ENCODE results near the gene IMPG2. TPM values are rescaled to one million over a fixed set of nuclear protein-coding genes. Genes with fewer than 3 reads are reported as not detected.

IMPG2 gene
- total and polyA plus RNA-seq, 4 donors: 0.65 to 3.1 (median 1.2) TPM

- Histone ChIP-seq H3K36me3 (ENCODE audit: control insufficient read depth, insufficient read depth, low read length) (no peaks in the 10 kb centered on the region), H3K4me1 (ENCODE audit: control insufficient read depth, insufficient read depth, low read length) (no peaks in the 10 kb centered on the region), H3K27ac (ENCODE audit: low read depth, low read length) (no peak overlapping the region), H3K9me3 (ENCODE audit: control insufficient read depth, insufficient read depth, low read length) (no peaks in the 10 kb centered on the region), H3K4me3 (ENCODE audit: low read depth, low read length) (no peak overlapping the region), H3K27me3 (ENCODE audit: control insufficient read depth, insufficient read depth, low read length) (no peaks in the 10 kb centered on the region)
- 88% methylated on average over 2 of the region's 3 CpGs for WGBS (ENCODE audit: insufficient coverage)
- no peak for DNase-seq (ENCODE audit: low read depth in 4 of 6, low spot score in 6 of 6)
These were observed 140.7 kb downstream of the IMPG2 start for GRCh38 chr3:101179637-101180036.

GRCh38 chr3:101177577-101177976 lies 142.8 kb downstream of the IMPG2 start:
- Histone ChIP-seq H3K4me1 (ENCODE audit: control insufficient read depth, insufficient read depth, low read length) (no peaks in the 10 kb centered on the region), H3K36me3 (ENCODE audit: control insufficient read depth, insufficient read depth, low read length) (no peaks in the 10 kb centered on the region), H3K4me3 (ENCODE audit: low read depth, low read length) (no peak overlapping the region), H3K27me3 (ENCODE audit: control insufficient read depth, insufficient read depth, low read length) (no peaks in the 10 kb centered on the region), H3K27ac (ENCODE audit: low read depth, low read length) (no peak overlapping the region), H3K9me3 (ENCODE audit: control insufficient read depth, insufficient read depth, low read length) (no peaks in the 10 kb centered on the region)
- DNase-seq (ENCODE audit: low read depth in 4 of 6, low spot score in 6 of 6): no peak

Other genes starting within 250 kb of the IMPG2 start
- 10 to 100 TPM; 65.9 to 84.0 TPM for gene SENP7, start 192.6 kb upstream of the IMPG2 start, total RNA-seq
- 10 to 100 TPM; 43.2 to 56.9 TPM for gene SENP7, start 192.6 kb upstream of the IMPG2 start, polyA plus RNA-seq (ENCODE audit: insufficient read length in 2 of 2)
- 10 to 100 TPM; 23.9 to 43.4 TPM for gene TRMT10C, start 241.3 kb upstream of the IMPG2 start, total RNA-seq
- gene TRMT10C, start 241.3 kb upstream of the IMPG2 start, polyA plus RNA-seq (ENCODE audit: insufficient read length in 2 of 2): 10 to 100 TPM; 21.4 to 31.6 TPM

All from spinal cord (tissue), 10 donors.